HL-60/S4 (cell line): ENCODE measurements around the gene PHACTR1.

Source experiments
- in situ Hi-C: fragments of 300-500 bp; cut with MboI; formaldehyde crosslinking; loops from 2 replicates; pipeline ENCODE4 v1.14.3; 2022; ENCODE audit warnings: low sequenced_read_pairs

The PHACTR1 gene

DNA sequence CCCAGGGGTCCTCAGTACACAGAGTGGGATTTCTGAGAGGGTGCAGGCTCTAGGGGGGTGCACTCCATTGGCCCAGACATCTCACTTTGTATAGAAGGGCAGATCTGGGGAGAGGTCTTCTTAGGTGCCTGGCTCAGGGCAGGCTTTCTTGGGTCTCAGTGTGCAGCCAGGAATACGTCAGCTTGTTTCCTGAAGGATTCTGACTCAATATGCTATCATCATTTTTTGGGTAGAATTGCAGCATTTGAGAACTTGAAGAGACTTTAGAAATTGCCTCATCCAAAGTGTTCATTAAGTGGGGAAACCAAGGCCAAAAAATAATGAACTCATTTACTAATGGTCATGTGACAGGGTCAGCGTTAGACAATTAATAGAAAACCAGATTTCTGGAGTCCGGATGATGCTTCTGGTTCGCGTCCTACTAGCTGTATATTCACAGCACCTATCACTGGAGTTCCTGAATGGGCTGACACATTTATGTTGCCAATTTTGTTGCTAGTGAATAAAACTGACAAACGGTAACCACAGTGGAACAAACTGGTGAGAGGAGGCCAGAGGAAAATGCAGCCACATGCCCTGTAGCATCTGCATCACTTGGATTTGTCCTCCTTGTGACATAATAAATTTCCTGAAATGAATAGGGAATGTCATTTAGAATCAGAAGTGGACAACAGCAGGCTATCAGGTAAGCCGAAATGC is 372.9 kb downstream of the PHACTR1 start:
- in situ Hi-C loops: no loop called here

DNA sequence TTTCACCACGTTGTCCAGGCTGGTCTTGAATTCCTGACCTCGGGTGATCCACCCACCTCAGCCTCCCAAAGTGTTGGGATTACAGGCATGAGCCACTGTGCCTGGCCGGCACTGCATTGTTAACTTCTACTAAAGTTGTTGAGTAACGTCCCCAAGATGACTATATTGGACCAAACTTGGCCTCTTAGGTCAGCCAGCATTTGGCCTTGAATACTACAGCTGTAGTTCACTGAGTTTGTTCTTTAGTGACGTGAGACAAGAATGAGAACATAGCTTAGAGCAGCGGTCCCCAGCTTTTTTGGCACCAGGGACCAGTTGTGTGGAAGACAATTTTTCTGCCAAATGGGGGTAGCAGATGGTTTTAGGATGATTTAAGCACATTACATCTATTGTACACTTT is 374.6 kb downstream of the PHACTR1 start:
- in situ Hi-C loops: no loop called here

DNA sequence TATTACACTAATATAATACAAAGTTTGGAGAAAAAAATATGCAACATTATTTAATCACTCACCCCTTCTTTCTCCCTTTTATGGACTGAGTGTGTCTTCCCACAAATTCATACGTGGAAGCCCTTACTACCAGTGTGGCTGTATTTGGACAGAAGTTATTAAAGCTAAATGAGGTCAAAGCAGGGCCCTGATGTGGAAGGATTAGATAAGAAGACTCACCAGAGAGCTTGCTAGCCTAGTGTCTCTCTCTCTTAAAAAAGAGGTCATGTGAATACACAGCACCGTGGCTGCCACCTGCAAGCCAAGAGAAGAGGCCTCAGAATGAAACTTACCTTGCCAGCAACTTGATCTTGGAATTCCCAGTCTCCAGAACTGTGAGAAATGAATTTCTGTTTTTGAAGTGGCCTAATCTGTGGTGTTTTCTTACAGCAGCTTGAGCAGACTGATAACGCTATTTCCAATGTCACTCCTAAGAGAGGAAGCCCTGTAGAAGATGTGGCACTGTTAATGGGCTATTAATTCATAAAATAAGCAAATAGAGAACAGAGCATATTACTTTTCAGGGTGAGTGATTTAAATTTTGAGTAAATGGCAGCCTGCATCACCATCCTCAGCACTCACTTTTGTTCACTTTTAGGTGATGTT is 378.3 kb downstream of the PHACTR1 start:
- in situ Hi-C loops: no loop called here

DNA sequence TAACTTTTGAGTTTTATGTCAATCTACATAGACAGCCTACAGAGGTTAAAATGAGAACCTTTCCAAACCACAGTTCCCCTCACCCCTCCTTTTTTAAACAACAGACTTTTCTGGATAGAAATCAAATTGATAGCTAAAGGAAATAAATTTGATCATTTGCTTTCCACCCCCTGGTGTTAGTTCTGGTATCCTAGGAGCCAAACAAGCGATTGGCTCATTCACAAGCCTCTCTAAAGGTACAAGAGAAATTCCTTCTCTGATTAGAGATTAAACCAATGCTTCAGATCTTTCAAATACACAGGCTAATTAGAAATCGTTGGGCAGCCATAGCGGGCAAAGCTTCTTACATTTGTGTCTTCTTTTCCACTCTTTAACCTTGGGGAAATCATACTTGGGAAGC is 379.5 kb downstream of the PHACTR1 start:
- in situ Hi-C loops: no loop called here

DNA sequence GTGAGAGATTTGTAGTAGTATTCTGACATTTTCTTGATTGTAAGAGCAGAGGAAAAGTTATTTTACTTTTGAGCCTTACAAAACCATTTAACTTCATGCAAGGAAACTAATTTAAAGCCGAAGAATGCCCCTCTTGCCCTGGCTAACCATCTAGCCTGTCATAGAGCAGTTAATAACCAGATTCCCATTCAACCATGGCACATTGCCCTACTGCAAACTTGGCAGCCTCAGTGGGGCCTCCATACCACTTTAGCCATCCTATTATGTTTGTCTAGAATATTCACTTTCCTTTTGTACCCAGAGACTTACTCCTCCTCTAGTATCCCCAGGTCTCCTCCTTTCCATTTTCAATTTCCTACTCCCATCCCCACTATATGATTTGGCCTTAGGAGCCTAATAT is 380.9 kb downstream of the PHACTR1 start:
- in situ Hi-C loops: no loop called here

DNA sequence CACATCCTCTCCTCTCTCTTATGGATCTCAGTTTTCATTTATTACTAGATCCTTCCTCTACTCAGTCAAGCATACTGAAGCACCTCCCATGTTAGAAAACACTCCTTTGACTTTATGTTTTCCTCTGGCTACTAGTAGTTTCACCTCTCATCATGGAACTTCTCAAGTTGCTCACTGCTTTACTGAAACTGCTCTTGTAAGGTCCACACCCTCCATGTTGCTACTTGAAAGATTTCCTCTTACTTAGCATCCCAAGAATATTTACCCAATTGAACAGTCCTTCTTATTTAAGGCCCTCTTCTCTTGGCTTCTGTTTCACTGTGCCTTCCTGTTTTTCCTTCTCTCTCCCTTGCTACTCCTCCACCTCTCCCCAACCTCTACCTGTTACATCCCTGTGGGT is 381.4 kb downstream of the PHACTR1 start:
- in situ Hi-C loops: no loop called here

DNA sequence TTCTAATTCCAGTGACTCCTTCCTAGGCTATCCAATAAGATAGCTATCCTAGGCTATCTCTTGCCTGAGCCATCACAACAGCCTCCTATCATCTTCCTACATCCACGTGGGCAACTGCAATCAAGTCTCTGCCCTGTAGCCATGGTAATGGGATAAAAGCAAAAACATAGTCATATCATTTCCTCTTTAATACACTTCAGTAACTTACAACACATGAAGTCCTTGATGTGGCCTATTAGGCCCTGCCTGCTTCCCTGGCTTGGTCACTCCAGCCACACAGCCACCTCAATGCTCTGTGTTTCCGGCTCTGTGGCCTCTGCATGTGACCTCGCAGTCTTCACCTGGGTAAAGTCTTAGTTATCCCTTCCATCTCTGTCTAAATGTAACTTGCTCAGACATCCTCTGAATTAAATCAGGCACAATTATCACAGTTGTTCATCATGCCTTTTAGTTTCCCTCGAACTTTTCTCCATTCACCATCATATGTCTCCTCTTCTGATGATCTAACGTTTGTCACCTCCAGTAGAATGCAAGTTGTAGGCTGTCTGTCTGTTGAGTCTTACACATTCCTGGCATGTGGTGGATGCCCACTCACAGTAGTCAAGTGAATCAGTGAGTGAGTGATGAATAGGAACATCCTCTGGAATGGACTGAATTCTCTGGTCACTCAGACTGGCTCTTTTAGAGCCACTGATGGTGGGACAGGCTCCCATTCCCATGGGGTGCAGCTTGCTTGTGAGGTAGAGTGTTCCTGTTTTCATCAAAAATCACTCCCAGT is 382.4 kb downstream of the PHACTR1 start:
- in situ Hi-C loops: no loop called here

DNA sequence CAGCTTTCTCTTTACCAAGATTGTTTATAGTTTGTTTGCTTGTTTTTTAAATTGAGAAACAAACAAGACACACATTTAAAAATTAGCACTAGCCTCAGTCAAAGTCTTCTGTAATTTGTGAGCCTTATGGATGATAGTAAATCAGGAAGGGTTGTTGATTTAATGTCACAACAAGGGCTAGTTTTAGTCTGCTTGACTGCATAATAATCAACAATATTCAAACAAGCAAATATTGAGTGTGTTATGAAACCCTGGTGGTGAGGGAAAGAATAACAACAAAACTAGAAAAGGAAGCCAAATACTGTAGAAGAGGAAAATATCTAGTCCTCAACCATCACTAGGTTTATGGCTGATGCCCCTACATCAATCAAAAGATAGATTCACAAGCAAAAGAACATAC is 383.2 kb downstream of the PHACTR1 start:
- in situ Hi-C loops: no loop called here

DNA sequence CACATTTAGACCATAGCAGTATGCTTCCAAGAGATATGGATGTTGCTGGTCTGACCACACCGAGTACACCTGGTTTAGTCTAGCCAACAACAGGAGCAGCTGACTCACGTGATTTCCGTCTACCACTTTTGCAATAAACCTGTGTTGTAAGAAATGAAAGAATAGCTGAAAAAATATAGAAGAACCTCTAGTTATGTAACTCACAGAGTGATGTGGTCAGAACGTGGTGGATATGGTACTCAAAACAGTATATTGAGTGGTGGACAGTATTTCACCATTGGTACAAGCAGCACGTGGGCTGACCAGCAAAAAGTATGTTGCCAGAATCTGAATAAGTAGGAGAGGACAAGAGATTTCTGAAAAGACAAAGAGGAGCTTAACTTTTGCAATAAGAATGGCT is 384.8 kb downstream of the PHACTR1 start:
- in situ Hi-C loops: no loop called here

DNA sequence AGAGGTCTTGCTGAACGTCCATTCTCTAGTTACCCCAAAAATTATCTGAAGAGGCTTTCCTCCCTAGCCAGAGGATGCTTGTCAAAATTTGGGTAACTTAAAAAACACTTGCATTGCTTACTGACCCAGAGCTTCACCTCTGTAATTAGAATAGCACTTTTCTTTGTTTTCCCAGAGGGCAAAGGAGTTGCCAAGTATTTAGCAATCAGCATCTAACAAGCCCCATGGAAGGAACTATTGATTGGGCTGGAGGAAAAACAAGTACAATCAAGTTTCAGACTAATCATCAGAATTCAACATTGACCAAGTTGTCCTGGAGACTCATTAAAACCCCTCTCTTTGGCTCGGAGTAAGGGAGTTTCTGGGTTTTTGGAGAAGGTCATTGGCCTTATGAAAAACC is 385.4 kb downstream of the PHACTR1 start:
- in situ Hi-C loops: no loop called here

DNA sequence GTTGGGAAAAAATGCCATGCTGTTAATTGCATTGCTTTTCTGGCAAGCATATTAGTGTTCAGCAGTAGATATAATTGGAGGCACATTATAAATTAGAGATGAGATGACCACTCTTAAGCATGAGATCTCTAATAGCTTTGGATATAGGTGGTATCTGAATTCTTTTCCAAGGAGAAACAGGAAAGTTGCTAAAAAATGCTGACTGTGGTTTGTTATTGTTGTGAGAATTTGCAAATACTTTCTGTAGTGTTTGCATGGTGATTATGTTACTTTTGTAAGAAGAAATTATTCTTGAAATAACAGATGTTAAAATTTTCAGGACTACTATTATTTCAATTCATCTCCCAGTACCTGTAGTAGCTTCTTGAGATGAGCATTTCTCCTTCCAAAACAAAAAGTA is 386.6 kb downstream of the PHACTR1 start:
- in situ Hi-C loops: no loop called here

DNA sequence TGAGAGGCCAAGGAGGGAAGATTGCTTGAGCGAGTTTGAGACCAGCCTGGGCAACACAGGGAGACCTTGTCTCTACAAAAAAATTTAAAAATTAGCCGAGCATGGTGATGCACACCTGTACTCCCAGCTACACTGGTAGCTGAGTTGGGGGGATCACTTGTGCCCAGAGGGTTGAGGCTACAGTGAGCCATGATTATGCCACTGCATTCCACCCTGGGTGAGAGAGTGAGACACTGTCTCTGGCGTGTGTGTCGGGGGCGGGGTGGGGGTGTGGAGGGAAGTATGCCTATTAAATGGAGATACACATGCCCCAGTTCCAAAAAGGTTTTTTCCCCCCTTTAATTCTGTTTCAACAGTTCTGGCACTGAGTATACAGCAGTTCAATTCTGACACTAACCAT is 388.6 kb downstream of the PHACTR1 start:
- in situ Hi-C loops: no loop called here

DNA sequence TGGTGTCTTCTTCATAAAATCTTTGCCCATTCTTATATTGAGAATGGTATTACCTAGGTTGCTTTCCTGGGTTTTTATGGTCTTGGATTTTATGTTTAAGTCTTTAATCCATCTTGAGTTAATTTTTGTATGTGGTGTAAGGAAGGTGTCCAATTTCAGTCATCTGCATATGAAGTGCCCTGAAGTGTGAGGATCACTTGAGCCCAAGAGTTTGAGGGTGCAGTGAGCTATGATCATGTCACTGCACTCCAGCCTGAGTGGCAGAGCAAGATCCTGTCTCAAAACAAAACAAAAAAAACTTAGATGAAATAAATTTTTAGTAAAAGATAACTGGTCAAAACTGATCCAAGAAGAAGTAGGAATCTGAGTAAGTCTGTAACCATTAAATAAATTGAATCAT is 396.4 kb downstream of the PHACTR1 start:
- in situ Hi-C loops: no loop called here

DNA sequence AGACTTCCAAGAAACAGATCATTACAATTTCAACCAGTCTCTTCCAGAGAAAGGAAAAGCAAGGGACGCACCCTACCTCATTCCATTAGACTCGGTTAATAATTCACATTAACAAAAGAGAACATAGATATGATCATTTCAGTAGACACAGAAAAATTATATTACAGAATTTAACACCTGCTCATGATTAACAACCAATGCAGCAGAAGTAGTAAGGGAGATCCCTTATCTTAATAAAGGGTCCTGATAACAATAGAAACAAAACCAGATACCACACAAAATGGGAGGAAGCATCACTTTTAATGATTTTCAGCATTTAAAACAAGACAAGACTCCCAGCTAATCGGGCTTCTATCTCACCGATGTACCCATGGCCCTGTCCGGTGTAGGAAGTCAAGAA is 396.8 kb downstream of the PHACTR1 start:
- in situ Hi-C loops: no loop called here

DNA sequence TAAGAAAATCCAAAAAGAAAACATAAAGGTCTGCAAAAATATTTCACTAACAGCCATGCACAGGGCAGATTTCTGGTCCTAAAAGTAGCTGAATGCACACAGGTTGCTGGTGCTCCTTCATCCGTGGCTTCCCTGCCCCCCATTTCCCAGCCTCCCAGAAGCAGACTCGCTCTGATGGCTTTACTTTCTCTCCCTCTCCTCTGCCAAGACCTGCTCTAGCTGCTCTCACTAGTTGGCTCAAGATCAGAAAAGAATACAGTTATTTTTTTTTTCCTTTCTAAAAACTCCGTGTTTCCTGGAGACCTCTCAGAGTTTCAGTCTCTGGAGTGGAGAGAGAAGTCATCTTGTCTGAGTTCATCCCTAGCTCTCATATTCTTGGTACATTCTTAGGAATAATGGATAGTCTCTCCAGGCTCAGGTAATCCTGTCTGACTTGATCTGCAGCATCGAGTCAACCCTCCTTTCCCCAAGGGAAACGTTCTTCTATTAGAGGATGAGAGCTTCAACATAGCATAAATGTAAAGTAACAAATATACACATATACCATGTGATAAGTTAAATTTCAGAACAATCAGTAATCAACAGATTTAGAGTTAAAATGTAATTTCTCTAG is 397.5 kb downstream of the PHACTR1 start:
- in situ Hi-C loops: no loop called here

DNA sequence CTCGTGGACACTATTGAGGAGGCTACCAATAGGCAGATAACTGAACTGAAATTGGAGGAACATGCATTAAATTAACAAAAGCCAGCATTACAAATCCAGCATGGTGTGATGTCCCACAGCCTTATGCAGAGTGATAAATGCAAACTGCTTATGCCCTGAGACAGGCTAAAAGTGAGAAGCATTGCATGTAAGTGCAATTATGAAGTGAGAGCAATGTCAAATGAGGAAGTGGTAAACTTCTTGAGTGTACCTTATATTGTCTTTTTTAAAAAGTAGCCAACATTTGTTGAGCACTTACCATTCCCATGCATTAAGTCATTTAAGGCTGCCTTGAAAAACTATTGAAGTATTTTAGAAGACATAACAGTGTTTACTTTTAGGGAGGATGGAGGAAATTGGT is 399.6 kb downstream of the PHACTR1 start:
- in situ Hi-C loops: no loop called here

DNA sequence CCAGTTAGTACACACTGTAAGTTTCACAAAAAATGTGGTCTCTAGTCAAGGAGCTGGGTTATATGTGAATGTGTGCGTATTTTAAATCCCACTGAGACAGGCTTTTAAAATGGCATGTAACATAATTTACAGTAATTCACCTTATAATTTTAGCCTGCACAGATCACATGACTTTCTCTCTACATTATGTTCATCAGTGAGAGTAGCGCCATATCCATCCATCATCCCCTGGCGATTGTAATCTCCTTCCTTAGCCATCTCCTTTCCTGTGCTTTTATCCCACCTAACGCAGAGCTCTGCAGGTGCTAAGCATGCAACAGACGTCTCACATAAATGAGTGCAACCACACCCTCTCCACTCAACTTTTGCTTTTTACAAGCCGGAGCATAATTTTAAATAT is 401.0 kb downstream of the PHACTR1 start:
- in situ Hi-C loops: no loop called here

DNA sequence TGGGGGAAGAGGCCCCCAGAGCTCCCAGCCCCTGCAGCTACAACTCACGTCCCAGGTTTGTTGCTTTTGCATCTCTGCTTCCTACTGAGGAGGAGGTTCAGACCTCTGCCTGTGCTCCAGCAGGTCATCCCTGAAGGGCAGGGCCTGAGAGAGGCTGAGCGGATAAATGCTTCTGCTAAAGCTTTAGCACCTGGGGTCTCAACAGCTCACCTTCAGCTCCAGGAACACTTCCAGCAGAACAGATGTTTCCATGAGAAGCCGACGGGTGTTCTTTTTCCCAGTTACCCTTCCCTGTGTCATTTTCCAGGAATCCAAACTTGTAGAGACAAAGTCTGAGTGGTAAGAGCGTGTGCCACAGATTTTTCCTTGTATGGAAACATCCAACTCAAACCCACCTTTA is 403.0 kb downstream of the PHACTR1 start:
- in situ Hi-C loops: no loop called here

DNA sequence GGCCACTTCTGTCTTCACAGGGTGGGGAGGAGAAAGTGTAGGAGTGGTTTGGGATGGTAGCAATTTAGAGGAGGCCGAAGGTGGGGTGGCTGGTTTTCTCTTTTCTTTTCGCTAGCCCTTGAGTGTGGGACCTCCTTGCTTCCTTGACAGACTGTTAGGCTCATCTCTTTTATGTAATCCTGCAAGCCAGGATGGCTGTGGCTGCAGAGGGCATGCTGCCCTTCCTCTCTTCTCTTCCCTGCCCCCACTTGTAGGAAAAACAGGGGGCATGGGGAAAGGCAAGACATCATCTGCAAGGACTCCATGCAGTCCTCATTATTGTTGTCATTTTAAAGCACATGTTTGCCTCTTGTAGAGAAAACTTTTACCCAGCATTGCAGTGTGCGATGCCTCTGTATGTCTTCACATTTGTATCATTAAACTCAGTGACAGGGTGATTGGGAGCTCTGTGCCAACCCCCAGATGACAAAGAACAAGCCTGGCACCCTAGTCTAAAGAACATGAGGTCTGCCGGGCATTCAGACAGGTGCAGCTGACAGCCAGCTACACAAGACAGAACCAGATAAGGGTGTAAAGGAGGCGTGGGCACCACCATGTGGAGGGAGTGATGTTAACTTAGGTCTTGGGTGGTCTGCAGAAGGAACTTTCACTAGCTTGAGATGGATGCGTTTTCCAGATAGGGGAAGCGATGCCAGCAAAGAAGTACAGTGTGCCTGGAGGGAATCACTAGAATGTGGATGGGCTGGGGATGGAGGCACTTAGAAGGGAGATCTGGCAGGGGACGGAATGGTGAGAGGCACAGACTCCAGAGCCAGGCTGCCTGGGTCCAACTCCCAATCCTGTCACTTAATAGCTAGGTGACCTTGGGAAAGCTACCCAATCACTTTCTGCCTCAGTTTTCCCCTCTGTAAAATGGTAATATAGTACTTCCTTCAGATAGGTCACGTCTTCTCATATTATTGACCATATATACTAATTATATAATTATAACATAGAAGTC is 404.2 kb downstream of the PHACTR1 start:
- in situ Hi-C loops: no loop called here

DNA sequence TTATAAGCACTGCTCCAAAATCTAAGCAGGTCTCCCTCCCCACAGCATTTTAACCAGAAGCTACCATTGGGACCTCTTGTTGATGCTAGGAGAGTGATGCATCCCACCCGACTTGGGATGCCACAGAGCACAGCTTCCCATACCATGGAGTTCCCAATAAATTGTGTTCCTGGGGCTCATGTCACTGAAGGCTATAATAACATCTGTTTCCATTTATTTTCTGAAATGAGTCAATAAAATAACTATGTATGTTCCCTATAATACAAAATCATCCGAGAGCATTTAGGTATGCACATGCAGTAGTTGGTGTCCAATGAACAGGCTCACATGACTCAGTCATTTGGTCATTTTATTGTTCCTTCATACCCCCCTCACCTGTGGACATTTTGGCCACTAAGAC is 407.6 kb downstream of the PHACTR1 start:
- in situ Hi-C loops: no loop called here

DNA sequence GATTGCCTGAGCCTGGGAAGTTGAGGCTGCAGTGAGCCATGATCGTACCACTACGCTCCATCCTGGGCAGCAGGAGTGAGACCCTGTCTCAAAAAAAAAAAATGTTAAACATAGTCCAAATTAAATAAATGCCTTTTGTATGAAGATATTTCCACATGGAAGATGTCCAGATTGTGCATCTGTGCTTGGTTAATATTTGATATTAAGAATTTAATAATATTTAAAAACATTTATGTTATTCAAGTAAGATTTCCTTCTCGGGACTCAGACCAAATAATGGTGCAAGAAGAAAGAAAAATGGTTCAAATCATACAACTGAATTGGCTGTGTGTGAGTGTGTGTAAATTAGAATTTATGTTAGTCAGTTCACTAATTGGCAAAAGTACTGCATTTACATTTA is 409.3 kb downstream of the PHACTR1 start:
- in situ Hi-C loops: no loop called here
